Stimulated activated CD4-positive, alpha-beta T cell treated with anti-CD3 and anti-CD28 coated beads, TNF-alpha, amount 100 ng/mL, for 1 hour (primary cell): ENCODE measurements around the gene ZNF575.
A peak's percentile ranks its signal among the peaks of the same experiment; 100 is the strongest.
"Not testable (repeated sequence)": the region's sequence is repeated elsewhere in the genome, so short reads cannot be mapped to it uniquely, and the experiment has no call there.

Source experiments
- DNase-seq, 3 donors: peaks; one replicate each; pipeline ENCODE4 v3.0.0-alpha.2; 2020; ENCODE audit warnings: low read depth in 3 of 3, low spot score in 1 of 3

The ZNF575 gene

GRCh38 chr19:43510713-43511112 is 22.3 kb upstream of the ZNF575 start:
- DNase-seq, result no peak

- no peak for DNase-seq
These were observed 21.7 kb upstream of the ZNF575 start for GRCh38 chr19:43511324-43511723.

GRCh38 chr19:43512399-43512798 is 20.6 kb upstream of the ZNF575 start:
- DNase-seq, result not testable (repeated sequence)

- no peak for DNase-seq
These were observed 14.9 kb upstream of the ZNF575 start for GRCh38 chr19:43518051-43518450.

GRCh38 chr19:43519436-43520088 is 13.4 kb upstream of the ZNF575 start:
- peak; percentile 60 to 73 (median 65) for DNase-seq

GRCh38 chr19:43522929-43523328 is 10.1 kb upstream of the ZNF575 start:
- no peak for DNase-seq

- not testable (repeated sequence) for DNase-seq
These were observed 9.3 kb upstream of the ZNF575 start for GRCh38 chr19:43523696-43524095.

GRCh38 chr19:43524922-43525835 is 7.8 kb upstream of the ZNF575 start:
- DNase-seq, result no peak

- no peak for DNase-seq
These were observed 6.9 kb upstream of the ZNF575 start for GRCh38 chr19:43525836-43526771.

GRCh38 chr19:43526884-43527859 is 5.8 kb upstream of the ZNF575 start, which contains the start of gene ETHE1:
Gene ETHE1 (minus strand): TSS chr19:43527201. CDS start chr19:43527177, 24 bp downstream.
- DNase-seq, result peak in 1 of 3 donors; percentile 67

- DNase-seq, result no peak
These were observed 4.9 kb upstream of the ZNF575 start for GRCh38 chr19:43527860-43528622.

- DNase-seq, result no peak
These were observed 422 bp upstream of the ZNF575 start for GRCh38 chr19:43532571-43532961.

GRCh38 chr19:43533546-43534304 is 737 bp downstream of the ZNF575 start:
- DNase-seq, result peak; percentile 84 to 85 (median 85)

GRCh38 chr19:43534305-43534815 is 1.4 kb downstream of the ZNF575 start:
- no peak for DNase-seq

GRCh38 chr19:43534816-43535761 is 2.1 kb downstream of the ZNF575 start:
- peak in 1 of 3 donors; percentile 21 for DNase-seq

- DNase-seq, result no peak
These were observed 5.9 kb downstream of the ZNF575 start for GRCh38 chr19:43538922-43539321.

GRCh38 chr19:43540381-43540780 is 7.4 kb downstream of the ZNF575 start:
- no peak for DNase-seq
